CD4-positive, CD25-positive, alpha-beta regulatory T cell (primary cell): ENCODE measurements around the gene GPER1. TPM values are rescaled to one million over a fixed set of nuclear protein-coding genes. Genes with fewer than 3 reads are reported as not detected.

ENCODE experiments used
- ATAC-seq, 2 donors: fragments of 150-1000 bp; cut with Tn5 transposase; one replicate each; pipeline ENCODE4 v1.10.0; 2021; ENCODE audit warnings: low read depth in 2 of 2, moderate number of reproducible peaks in 2 of 2, moderate library complexity in 1 of 2
- DNase-seq, 3 donors: peaks; one replicate each; pipeline versions ENCODE4 v3.0.0 to v3.0.0-alpha.2; 2012 to 2022; ENCODE audit warnings: mixed read lengths in 1 of 3
- H3K27ac ChIP-seq: one replicate; pipeline ENCODE4 v1.7.0; 2013; ENCODE audit warnings: mild to moderate bottlenecking, low read length; ENCODE audit not compliant: insufficient read depth, poor library complexity, severe bottlenecking
- H3K27me3 ChIP-seq: one replicate; pipeline ENCODE4 v1.7.0; 2013; ENCODE audit warnings: low read length; ENCODE audit not compliant: control insufficient read depth, insufficient read depth
- H3K36me3 ChIP-seq: one replicate; pipeline ENCODE4 v1.7.0; 2013; ENCODE audit warnings: mild to moderate bottlenecking, low read length, moderate library complexity; ENCODE audit not compliant: control insufficient read depth, insufficient read depth
- H3K4me1 ChIP-seq: 2 replicates; pipeline ENCODE4 v1.7.0; 2013; ENCODE audit warnings: mild to moderate bottlenecking, low read length; ENCODE audit not compliant: insufficient read depth, control insufficient read depth, poor library complexity, severe bottlenecking
- H3K4me3 ChIP-seq: one replicate; pipeline ENCODE4 v1.7.0; 2013; ENCODE audit warnings: low read depth, mild to moderate bottlenecking, low read length, moderate library complexity
- H3K9me3 ChIP-seq, 2 experiments: 1 replicate in 1 of 2; 2 replicates in 1 of 2; pipeline ENCODE4 v1.7.0; 2013; ENCODE audit warnings: low read length in 2 of 2, mild to moderate bottlenecking in 1 of 2, moderate library complexity in 1 of 2; ENCODE audit not compliant: control insufficient read depth in 2 of 2
- H3K27ac Mint-ChIP-seq, 3 donors: one replicate each; pipeline ENCODE4 v1.8.0; 2020 to 2022; ENCODE audit warnings: mild to moderate bottlenecking in 3 of 3, mixed read lengths in 3 of 3, moderate library complexity in 2 of 3
- H3K27me3 Mint-ChIP-seq: one replicate; pipeline ENCODE4 v1.8.0; 2022; ENCODE audit warnings: mild to moderate bottlenecking, mixed read lengths
- H3K36me3 Mint-ChIP-seq: one replicate; pipeline ENCODE4 v1.8.0; 2020; ENCODE audit warnings: mixed read lengths
- H3K4me1 Mint-ChIP-seq, 4 donors: one replicate each; pipeline ENCODE4 v1.8.0; 2020 to 2022; ENCODE audit warnings: mixed read lengths in 4 of 4, mild to moderate bottlenecking in 1 of 4
- H3K4me3 Mint-ChIP-seq, 4 donors: one replicate each; pipeline ENCODE4 v1.8.0; 2020 to 2022; ENCODE audit warnings: mild to moderate bottlenecking in 4 of 4, mixed read lengths in 4 of 4, moderate library complexity in 3 of 4
- H3K9me3 Mint-ChIP-seq, 7 donors: one replicate each; pipeline ENCODE4 v1.8.0; 2020 to 2022; ENCODE audit warnings: mixed read lengths in 7 of 7, mild to moderate bottlenecking in 3 of 7, moderate library complexity in 2 of 7
- polyA plus RNA-seq, 4 donors: library from polyadenylated mRNA; unstranded; fragments of 300-500 nt; fragmentation: Illumina TruSeq; gene quantifications; one replicate each; pipeline ENCODE4 v1.2.3, GENCODE V29; 2021
- total RNA-seq: library from RNA; stranded (reverse); gene quantifications from one replicate; pipeline ENCODE4 v1.2.3, GENCODE V29; 2022

The GPER1 gene
- total and polyA plus RNA-seq, 5 donors from 2014 or later: 0.10 TPM; not detected in 4

DNA sequence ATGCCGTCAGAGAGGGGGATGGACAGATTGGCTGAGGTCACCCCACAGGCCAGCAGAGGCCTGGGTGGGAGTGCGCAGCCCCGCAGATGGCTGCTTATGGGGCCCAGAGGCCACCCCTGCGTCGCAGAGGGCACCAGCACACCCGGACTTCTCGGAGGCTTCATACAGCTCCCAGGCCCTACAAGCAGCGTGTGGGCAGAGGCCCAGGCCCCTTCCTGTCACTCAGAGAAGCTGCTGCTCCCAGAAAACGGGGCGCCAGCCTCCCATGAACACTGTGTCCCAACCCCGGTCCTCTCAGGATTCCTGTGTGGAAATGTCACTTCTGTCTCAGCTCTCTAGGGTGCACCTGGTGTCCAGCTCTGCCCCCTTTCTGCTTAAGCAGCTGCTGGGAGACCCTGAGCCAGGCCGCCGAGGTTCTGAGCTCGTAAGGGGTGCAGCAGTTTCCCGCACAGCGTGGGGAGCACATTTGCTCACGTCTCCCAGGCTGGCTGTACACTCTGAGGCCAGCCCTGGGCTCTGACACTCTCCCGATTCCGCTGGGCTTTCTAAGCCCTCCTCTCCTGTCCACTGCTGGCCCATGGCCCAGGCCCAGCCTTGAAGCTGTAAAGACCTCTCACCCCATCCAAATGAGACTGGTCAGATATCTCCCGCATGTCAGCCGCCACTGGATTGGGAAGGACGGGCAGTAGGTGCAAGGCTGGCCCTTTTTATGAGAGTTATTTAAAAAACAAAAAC, 36.8 kb upstream of the GPER1 start:
- ATAC-seq: no peak
- H3K27me3 ChIP-seq: no peaks in the 10 kb centered on the region
- H3K4me3 ChIP-seq: no peak overlapping the region
- peaks cover 59% of the 10 kb centered on the region for H3K4me1 ChIP-seq
- H3K36me3 Mint-ChIP-seq: no peaks in the 10 kb centered on the region
- H3K4me3 Mint-ChIP-seq: peak overlapping the region in 2 of 4 donors; percentile 27 to 73
- no peak overlapping the region for H3K27ac Mint-ChIP-seq
- H3K36me3 ChIP-seq: no peaks in the 10 kb centered on the region
- H3K4me1 Mint-ChIP-seq: peaks cover 12 to 67% (median 31%) of the 10 kb centered on the region in 4 donors
- H3K9me3 ChIP-seq: no peaks in the 10 kb centered on the region
- H3K27me3 Mint-ChIP-seq: no peaks in the 10 kb centered on the region
- no peaks in the 10 kb centered on the region for H3K9me3 Mint-ChIP-seq
- no peak for DNase-seq
- H3K27ac ChIP-seq: no peak overlapping the region

DNA sequence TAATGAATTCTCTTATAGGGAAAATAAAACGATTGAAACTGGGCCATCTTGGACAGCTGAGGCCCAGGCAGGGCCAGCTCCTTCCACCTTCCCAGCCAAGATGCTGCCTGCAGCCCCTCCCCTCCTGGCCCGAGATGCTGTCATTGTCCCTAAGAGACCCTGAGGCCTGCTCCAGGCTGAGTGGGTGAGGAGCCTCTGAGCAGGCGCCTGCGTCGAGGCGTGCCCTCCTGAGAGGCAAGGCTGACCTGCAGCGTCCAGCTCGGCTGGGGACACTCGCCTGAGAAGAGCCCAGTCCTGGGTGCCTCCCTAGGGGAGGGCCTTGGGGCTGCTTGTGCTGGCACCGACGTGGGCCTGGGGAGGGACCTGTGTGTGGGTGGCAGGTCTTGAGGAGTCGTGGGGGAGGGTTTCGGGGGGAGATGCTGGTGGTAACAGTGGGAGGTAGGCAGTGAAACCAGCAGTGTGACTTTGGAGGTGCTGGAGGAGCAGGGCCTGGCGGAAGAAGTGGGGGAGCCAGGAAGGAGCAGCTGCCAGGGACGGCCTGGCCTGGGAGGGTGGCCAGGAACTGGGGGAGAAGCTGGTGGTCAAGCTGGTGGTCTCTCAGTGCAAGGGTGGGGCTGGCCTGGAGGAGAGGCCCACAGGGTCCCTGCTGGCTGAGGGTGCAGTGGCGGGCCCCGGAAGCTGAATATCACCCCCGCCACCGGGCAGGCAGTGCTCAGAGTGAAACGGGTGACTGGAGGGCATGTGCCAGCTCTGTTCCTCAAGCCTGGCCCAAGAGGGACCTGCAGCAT, 35.7 kb upstream of the GPER1 start:
- Mint-ChIP-seq H3K27ac (peak overlapping the region in 2 of 3 donors; percentile 77 to 85), H3K4me1 (peaks cover 7 to 56% (median 24%) of the 10 kb centered on the region in 4 donors), H3K27me3 (no peaks in the 10 kb centered on the region)

DNA sequence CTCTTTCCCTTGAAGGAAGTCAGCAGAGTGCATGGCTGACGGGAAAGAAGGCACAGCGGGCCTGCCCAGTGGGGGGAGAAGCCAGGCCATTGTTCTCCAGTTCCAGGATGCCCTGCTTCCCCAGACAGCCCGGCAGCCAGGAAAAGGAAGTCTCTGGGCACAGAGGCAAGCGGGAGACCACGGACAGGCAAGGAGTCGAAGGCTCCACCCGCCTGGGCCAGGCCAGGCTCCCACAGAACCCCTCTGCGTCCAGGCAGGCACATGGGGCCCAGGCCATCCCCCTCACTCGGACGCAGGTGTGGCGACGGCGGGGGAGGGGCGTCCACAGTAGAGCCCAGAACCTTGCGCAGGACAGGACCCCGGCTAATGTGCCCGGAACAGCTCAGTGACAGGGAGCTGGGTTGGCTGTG, 34.9 kb upstream of the GPER1 start:
- no peaks in the 10 kb centered on the region for H3K36me3 Mint-ChIP-seq
- Histone ChIP-seq H3K4me3 (no peak overlapping the region), H3K9me3 (no peaks in the 10 kb centered on the region), H3K27me3 (no peaks in the 10 kb centered on the region), H3K36me3 (no peaks in the 10 kb centered on the region), H3K4me1 (peaks cover 43% of the 10 kb centered on the region), H3K27ac (no peak overlapping the region)
- DNase-seq: no peak
- no peaks in the 10 kb centered on the region for H3K9me3 Mint-ChIP-seq
- H3K4me1 Mint-ChIP-seq: peaks cover 4 to 48% (median 20%) of the 10 kb centered on the region in 4 donors
- H3K27me3 Mint-ChIP-seq: no peaks in the 10 kb centered on the region
- H3K4me3 Mint-ChIP-seq: no peak overlapping the region
- no peak for ATAC-seq
- H3K27ac Mint-ChIP-seq: no peak overlapping the region

More for the DNA sequence above, 35.7 kb upstream of the GPER1 start:
- H3K27ac ChIP-seq: no peak overlapping the region
- H3K9me3 ChIP-seq: no peaks in the 10 kb centered on the region
- no peaks in the 10 kb centered on the region for H3K36me3 Mint-ChIP-seq
- no peak for DNase-seq
- ATAC-seq: no peak
- peaks cover 51% of the 10 kb centered on the region for H3K4me1 ChIP-seq
- peak overlapping the region in 2 of 4 donors; percentile 65 to 73 for H3K4me3 Mint-ChIP-seq
- no peaks in the 10 kb centered on the region for H3K27me3 ChIP-seq
- H3K4me3 ChIP-seq: no peak overlapping the region
- no peaks in the 10 kb centered on the region for H3K9me3 Mint-ChIP-seq
- H3K36me3 ChIP-seq: no peaks in the 10 kb centered on the region

DNA sequence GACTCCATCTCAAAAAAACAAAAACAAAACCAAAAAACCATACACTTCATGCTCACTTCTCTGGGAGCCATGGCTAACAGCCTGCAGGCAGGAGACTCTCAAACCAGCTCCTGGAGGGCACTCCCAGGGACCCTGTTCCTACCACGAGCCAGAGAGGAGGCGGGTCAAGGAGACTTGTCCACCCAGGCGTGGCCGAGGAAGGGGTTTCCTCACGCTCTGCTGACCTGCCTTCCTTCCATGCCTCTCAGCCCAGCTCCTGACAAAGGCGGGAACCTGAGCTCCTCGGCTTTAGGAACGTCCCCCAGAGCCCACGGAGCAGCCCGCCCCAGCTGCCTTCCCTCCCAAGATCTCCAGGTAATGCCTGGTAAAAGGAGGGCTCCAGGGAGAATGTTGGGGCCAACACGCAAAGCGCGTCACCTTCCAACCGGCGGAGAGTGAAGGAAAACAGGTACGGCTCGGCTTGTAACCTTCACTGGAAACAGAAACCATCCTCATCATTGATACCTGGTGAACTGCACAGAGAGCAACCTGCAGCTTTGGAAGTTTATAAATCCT, 34.0 kb upstream of the GPER1 start:
- H3K27ac Mint-ChIP-seq: peak overlapping the region in 2 of 3 donors; percentile 69 to 85
- DNase-seq (no peak), ATAC-seq (no peak)
- H3K36me3 Mint-ChIP-seq: no peaks in the 10 kb centered on the region
- Histone ChIP-seq H3K4me1 (peaks cover 36% of the 10 kb centered on the region), H3K27ac (no peak overlapping the region), H3K36me3 (no peaks in the 10 kb centered on the region), H3K9me3 (no peaks in the 10 kb centered on the region), H3K27me3 (no peaks in the 10 kb centered on the region), H3K4me3 (no peak overlapping the region)
- H3K4me3 Mint-ChIP-seq: peak overlapping the region in 3 of 4 donors; percentile 7 to 94 (median 92)
- peaks cover 0 to 41% (median 18%) of the 10 kb centered on the region in 4 donors for H3K4me1 Mint-ChIP-seq
- no peaks in the 10 kb centered on the region for H3K9me3 Mint-ChIP-seq
- H3K27me3 Mint-ChIP-seq: no peaks in the 10 kb centered on the region

DNA sequence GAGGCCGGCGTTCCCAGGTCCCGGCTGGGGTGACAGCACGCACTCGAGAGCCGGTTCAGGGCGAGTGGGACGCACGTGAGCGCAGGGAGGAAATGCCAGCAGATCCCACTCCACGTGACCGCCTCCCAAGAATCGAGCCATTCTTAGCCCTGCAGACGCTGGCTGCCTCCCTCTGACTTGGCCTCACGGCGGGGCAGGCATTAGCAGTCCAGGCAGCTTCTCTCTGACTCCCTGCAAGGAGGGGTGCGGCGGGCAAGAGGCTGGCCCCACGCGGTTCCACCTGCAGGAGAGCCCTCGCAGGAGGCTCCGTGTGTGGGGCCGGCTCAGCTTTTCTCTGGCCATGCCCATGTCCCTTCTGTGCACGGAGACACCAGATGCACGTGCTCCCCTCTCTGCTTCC, 33.5 kb upstream of the GPER1 start:
- H3K36me3 ChIP-seq: no peaks in the 10 kb centered on the region
- H3K27ac Mint-ChIP-seq: peak overlapping the region in 2 of 3 donors; percentile 85 to 86
- no peak for ATAC-seq
- peaks cover 32% of the 10 kb centered on the region for H3K4me1 ChIP-seq
- H3K27me3 ChIP-seq: no peaks in the 10 kb centered on the region
- peak overlapping the region; percentile 23 for H3K27ac ChIP-seq
- H3K4me3 Mint-ChIP-seq: peak overlapping the region in 2 of 4 donors; percentile 92 to 94
- no peaks in the 10 kb centered on the region for H3K9me3 ChIP-seq
- no peaks in the 10 kb centered on the region for H3K36me3 Mint-ChIP-seq
- H3K4me1 Mint-ChIP-seq: peaks cover 0 to 40% (median 13%) of the 10 kb centered on the region in 4 donors
- no peaks in the 10 kb centered on the region for H3K9me3 Mint-ChIP-seq
- H3K27me3 Mint-ChIP-seq: no peaks in the 10 kb centered on the region
- H3K4me3 ChIP-seq: no peak overlapping the region
- no peak for DNase-seq

DNA sequence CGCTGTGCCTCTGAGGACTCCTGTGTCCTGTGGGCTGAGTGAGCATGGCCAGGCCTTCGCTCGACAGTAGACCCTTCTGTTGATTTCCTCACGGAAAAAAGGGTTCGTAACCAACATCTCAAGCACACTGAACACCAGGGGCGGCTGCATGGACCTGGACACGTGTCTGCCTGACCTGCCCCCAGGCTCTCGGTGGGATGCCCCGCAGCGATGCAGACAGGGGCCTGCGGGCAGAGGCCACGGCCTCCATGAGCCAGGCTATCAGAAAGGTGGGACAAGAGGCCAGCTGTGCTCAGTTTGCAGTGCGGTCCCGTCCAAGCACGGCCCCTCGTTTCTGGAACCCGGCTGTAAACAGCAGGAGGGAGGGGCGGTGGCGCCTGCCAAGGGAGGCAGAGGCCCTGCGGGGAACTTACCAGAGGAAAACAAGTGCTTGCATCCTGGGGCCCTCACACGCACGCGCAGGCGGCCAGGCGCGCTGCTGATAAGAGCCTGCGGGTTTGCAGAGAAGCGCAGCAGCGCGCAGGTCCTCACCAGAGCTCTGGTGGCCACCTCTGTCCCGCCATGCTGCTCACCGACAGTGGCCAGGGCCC, 33.0 kb upstream of the GPER1 start:
- Histone ChIP-seq H3K9me3 (no peaks in the 10 kb centered on the region), H3K27ac (peak overlapping the region; percentile 23), H3K4me1 (peaks cover 27% of the 10 kb centered on the region), H3K4me3 (no peak overlapping the region), H3K36me3 (no peaks in the 10 kb centered on the region), H3K27me3 (no peaks in the 10 kb centered on the region)
- Mint-ChIP-seq H3K4me1 (peaks cover 0 to 35% (median 12%) of the 10 kb centered on the region in 4 donors), H3K36me3 (no peaks in the 10 kb centered on the region), H3K27ac (peak overlapping the region; percentile 85 to 86 (median 86)), H3K9me3 (no peaks in the 10 kb centered on the region), H3K27me3 (no peaks in the 10 kb centered on the region), H3K4me3 (peak overlapping the region; percentile 89 to 94 (median 92))
- peak; percentile 20 to 90 (median 68) for DNase-seq
- peak; percentile 77 to 81 for ATAC-seq

DNA sequence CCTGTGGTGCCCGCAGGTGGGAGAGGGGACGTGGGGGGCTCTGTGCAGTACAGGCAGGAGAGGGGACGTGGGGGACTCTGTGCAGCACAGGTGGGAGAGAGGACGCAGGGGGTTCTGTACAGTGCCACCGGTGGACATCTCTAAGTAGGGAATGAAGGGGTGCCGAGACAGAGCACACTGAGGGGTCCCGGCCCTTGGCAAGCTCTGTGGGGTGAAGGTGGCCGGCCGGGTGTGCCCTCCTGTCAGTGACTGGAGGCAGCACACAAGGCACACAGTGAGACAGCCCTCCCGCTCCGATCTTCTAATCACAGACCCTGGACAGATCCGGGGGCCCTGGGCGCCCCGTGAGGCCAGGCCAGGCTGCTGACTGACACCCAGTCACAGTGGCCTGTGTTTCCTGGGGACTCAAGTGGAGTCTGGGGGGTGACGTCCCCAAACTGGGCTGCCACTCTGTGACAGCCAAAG, 32.4 kb upstream of the GPER1 start:
- H3K36me3 Mint-ChIP-seq: no peaks in the 10 kb centered on the region
- no peaks in the 10 kb centered on the region for H3K27me3 ChIP-seq
- H3K36me3 ChIP-seq: no peaks in the 10 kb centered on the region
- H3K9me3 ChIP-seq: no peaks in the 10 kb centered on the region
- H3K4me1 Mint-ChIP-seq: peaks cover 0 to 32% (median 12%) of the 10 kb centered on the region in 4 donors
- DNase-seq (no peak), ATAC-seq (peak in 1 of 2 donors; percentile 15)
- H3K27me3 Mint-ChIP-seq: no peaks in the 10 kb centered on the region
- H3K9me3 Mint-ChIP-seq: no peaks in the 10 kb centered on the region
- peak overlapping the region; percentile 85 to 86 (median 86) for H3K27ac Mint-ChIP-seq
- peaks cover 26% of the 10 kb centered on the region for H3K4me1 ChIP-seq
- H3K4me3 Mint-ChIP-seq: peak overlapping the region; percentile 89 to 94 (median 92)
- H3K4me3 ChIP-seq: no peak overlapping the region
- H3K27ac ChIP-seq: peak overlapping the region; percentile 23
